WTC11 (cell line): ENCODE measurements around the gene PAPOLG. TPM values are rescaled to one million over a fixed set of nuclear protein-coding genes. Genes with fewer than 3 reads are reported as not detected.

Source experiments
- ATAC-seq: fragments of 200-7000 bp; cut with Tn5 transposase; 2 replicates; pipeline ENCODE4 v1.10.0; 2021; ENCODE audit warnings: mild to moderate bottlenecking, moderate library complexity
- CTCF ChIA-PET: fragments of 300-600 bp; sonication (Branson Sonifier 250); formaldehyde crosslinking; loops from one replicate; lab custom pipeline; 2021; ENCODE audit warnings: antibody characterized with exemption; lab: Charles Lee
- POLR2A ChIA-PET: fragments of 350-600 bp; sonication (Branson Sonifier 250); formaldehyde crosslinking; loops from one replicate; lab custom pipeline; 2021; ENCODE audit warnings: antibody characterized with exemption; lab: Charles Lee
- DNase-seq: peaks from one replicate; pipeline ENCODE4 v3.0.0; 2021; ENCODE audit warnings: low spot score
- H3K27ac Mint-ChIP-seq: 2 replicates; pipeline ENCODE4 v1.8.0; 2021; ENCODE audit warnings: mixed read lengths
- H3K27me3 Mint-ChIP-seq: 2 replicates; pipeline ENCODE4 v1.8.0; 2021; ENCODE audit warnings: low read depth, mild to moderate bottlenecking, moderate library complexity, mixed read lengths
- H3K36me3 Mint-ChIP-seq: 2 replicates; pipeline ENCODE4 v1.8.0; 2021; ENCODE audit warnings: mixed read lengths
- H3K4me1 Mint-ChIP-seq: 2 replicates; pipeline ENCODE4 v1.8.0; 2022; ENCODE audit warnings: mixed read lengths
- H3K4me3 Mint-ChIP-seq: 2 replicates; pipeline ENCODE4 v1.8.0; 2021; ENCODE audit warnings: mild to moderate bottlenecking, moderate library complexity, mixed read lengths
- H3K9me3 Mint-ChIP-seq: 2 replicates; pipeline ENCODE4 v1.8.0; 2021; ENCODE audit warnings: mixed read lengths
- ATF1 ChIP-seq: sonication (generic); formaldehyde crosslinking; IDR thresholded peaks from 2 replicates; pipeline ENCODE4 v1.8.1; 2023; ENCODE audit warnings: mild to moderate bottlenecking, moderate library complexity, missing genetic modification reagents
- CREB1 ChIP-seq: sonication (generic); formaldehyde crosslinking; IDR thresholded peaks from 2 replicates; pipeline ENCODE4 v1.8.0; 2023; ENCODE audit warnings: mild to moderate bottlenecking, missing genetic modification reagents
- CTCF ChIP-seq: fragments of 200-600 bp; IDR thresholded peaks from 2 replicates; pipeline ENCODE4 v1.8.0; 2022; ENCODE audit warnings: antibody characterized with exemption
- ESRRA ChIP-seq: sonication (generic); formaldehyde crosslinking; IDR thresholded peaks from 2 replicates; pipeline ENCODE4 v1.8.1; 2022; ENCODE audit warnings: mild to moderate bottlenecking, missing genetic modification reagents, borderline replicate concordance
- ETV6 ChIP-seq: sonication (generic); formaldehyde crosslinking; IDR thresholded peaks from 2 replicates; pipeline ENCODE4 v1.8.1; 2022; ENCODE audit warnings: mild to moderate bottlenecking, missing genetic modification reagents
- FOXP4 ChIP-seq: sonication (generic); formaldehyde crosslinking; IDR thresholded peaks from 2 replicates; pipeline ENCODE4 v1.8.0; 2022; ENCODE audit warnings: mild to moderate bottlenecking, missing genetic modification reagents
- HMGXB4 ChIP-seq: sonication (generic); formaldehyde crosslinking; IDR thresholded peaks from 2 replicates; pipeline ENCODE4 v1.8.1; 2023; ENCODE audit warnings: mild to moderate bottlenecking, moderate library complexity, missing genetic modification reagents
- IRF2 ChIP-seq: sonication (generic); formaldehyde crosslinking; IDR thresholded peaks from 2 replicates; pipeline ENCODE4 v1.8.0; 2022; ENCODE audit warnings: low read depth, missing genetic modification reagents, borderline replicate concordance
- NFATC4 ChIP-seq: fragments of 250-450 bp; sonication (Bioruptor Pico); IDR thresholded peaks from 2 replicates; pipeline ENCODE4 v1.9.0; 2021; ENCODE audit warnings: mild to moderate bottlenecking
- NFYB ChIP-seq: sonication (generic); formaldehyde crosslinking; conservative IDR thresholded peaks from 2 replicates; pipeline ENCODE4 v1.8.0; 2022; ENCODE audit warnings: low read depth, missing genetic modification reagents
- NR1H2 ChIP-seq: sonication (generic); formaldehyde crosslinking; IDR thresholded peaks from 2 replicates; pipeline ENCODE4 v1.9.0; 2021; ENCODE audit warnings: mild to moderate bottlenecking, moderate library complexity, missing genetic modification reagents
- NR2C2 ChIP-seq: sonication (generic); formaldehyde crosslinking; IDR thresholded peaks from 2 replicates; pipeline ENCODE4 v1.8.0; 2022; ENCODE audit warnings: mild to moderate bottlenecking, missing genetic modification reagents
- SMAD4 ChIP-seq: sonication (generic); formaldehyde crosslinking; IDR thresholded peaks from 2 replicates; pipeline ENCODE4 v1.8.0; 2022; ENCODE audit warnings: mild to moderate bottlenecking, missing genetic modification reagents
- TCF7 ChIP-seq: sonication (generic); formaldehyde crosslinking; IDR thresholded peaks from 2 replicates; pipeline ENCODE4 v1.8.0; 2022; ENCODE audit warnings: mild to moderate bottlenecking, low read depth, missing genetic modification reagents, moderate library complexity
- USF2 ChIP-seq: sonication (generic); formaldehyde crosslinking; IDR thresholded peaks from 2 replicates; pipeline ENCODE4 v1.8.1; 2023; ENCODE audit warnings: mild to moderate bottlenecking, missing genetic modification reagents, moderate library complexity
- ZNF138 ChIP-seq: sonication (generic); formaldehyde crosslinking; conservative IDR thresholded peaks from 2 replicates; pipeline ENCODE4 v1.8.1; 2022; ENCODE audit warnings: mild to moderate bottlenecking, moderate library complexity, missing genetic modification reagents
- ZNF317 ChIP-seq: sonication (generic); formaldehyde crosslinking; IDR thresholded peaks from 2 replicates; pipeline ENCODE4 v1.8.1; 2023; ENCODE audit warnings: low read depth, mild to moderate bottlenecking, moderate library complexity, missing genetic modification reagents, borderline replicate concordance
- ZNF425 ChIP-seq: fragments of 250-450 bp; sonication (Bioruptor Pico); conservative IDR thresholded peaks from 2 replicates; pipeline ENCODE4 v1.9.0; 2021; ENCODE audit warnings: mild to moderate bottlenecking
- ZNF532 ChIP-seq: fragments of 250-450 bp; sonication (Bioruptor Pico); IDR thresholded peaks from 2 replicates; pipeline ENCODE4 v1.9.0; 2021; ENCODE audit warnings: mild to moderate bottlenecking, borderline replicate concordance
- ZSCAN18 ChIP-seq: fragments of 250-450 bp; sonication (Bioruptor Pico); IDR thresholded peaks from 2 replicates; pipeline ENCODE4 v2.1.2; 2022; ENCODE audit warnings: mild to moderate bottlenecking, moderate library complexity
- total RNA-seq: library from RNA; stranded (reverse); gene quantifications from 3 replicates; pipeline ENCODE4 v1.2.3, GENCODE V29; 2021

Gene PAPOLG
- total RNA-seq, 1 experiment from 2014 or later = 22.5 TPM

- TF ChIP-seq HMGXB4 (CRISPR knock-in tag) (no peak), SMAD4 (no peak), TCF7 (CRISPR knock-in tag) (no peak), IRF2 (no peak), ZNF317 (no peak), CTCF (no peak), NFYB (no peak), NR2C2 (CRISPR knock-in tag) (no peak), NR1H2 (CRISPR knock-in tag) (no peak), USF2 (CRISPR knock-in tag) (no peak), ATF1 (CRISPR knock-in tag) (no peak)
Measured at GRCh38 chr2:60820416-60821132, 64.5 kb downstream of the PAPOLG start (continued).

- no peak for ATAC-seq
- Mint-ChIP-seq H3K4me3 (no peak overlapping the region), H3K27me3 (no peaks in the 10 kb centered on the region), H3K36me3 (no peaks in the 10 kb centered on the region), H3K27ac (no peak overlapping the region), H3K9me3 (no peaks in the 10 kb centered on the region), H3K4me1 (0 out of 2 replicates have a peak, but pooled peaks cover 3% of the 10 kb centered on the region)
- ChIA-PET POLR2A (no interaction called here), CTCF (interaction anchor here (0.6 to 1.2 kb wide), 2 partner anchors 16 to 178 kb away, joined by 3 read pairs; no protein-coding TSS in a partner anchor)
- no peak for DNase-seq
- TF ChIP-seq NFATC4 (CRISPR knock-in tag) = no peak
- no peak for TF ChIP-seq TCF7 (CRISPR knock-in tag)
- TF ChIP-seq ESRRA (CRISPR knock-in tag) = no peak
- no peak for TF ChIP-seq CREB1 (CRISPR knock-in tag)
- TF ChIP-seq FOXP4 (CRISPR knock-in tag) = no peak
- TF ChIP-seq ZNF425 (CRISPR knock-in tag) = no peak
- no peak for TF ChIP-seq ZSCAN18 (CRISPR knock-in tag)
- TF ChIP-seq IRF2 = no peak
- TF ChIP-seq ZNF138 (CRISPR knock-in tag) = no peak
- no peak for TF ChIP-seq ZNF532 (CRISPR knock-in tag)
- TF ChIP-seq ETV6 (CRISPR knock-in tag) = no peak
Measured at GRCh38 chr2:60821133-60821469, 65.0 kb downstream of the PAPOLG start.
